Inflammatory macrophage treated with lipopolysaccharide for 4 hours (primary cell): Measurements from ENCODE around the gene PMM2.

ENCODE experiments used
- DNase-seq: peaks from one replicate; pipeline ENCODE4 v3.0.0-alpha.2; 2020

PMM2 gene

DNA sequence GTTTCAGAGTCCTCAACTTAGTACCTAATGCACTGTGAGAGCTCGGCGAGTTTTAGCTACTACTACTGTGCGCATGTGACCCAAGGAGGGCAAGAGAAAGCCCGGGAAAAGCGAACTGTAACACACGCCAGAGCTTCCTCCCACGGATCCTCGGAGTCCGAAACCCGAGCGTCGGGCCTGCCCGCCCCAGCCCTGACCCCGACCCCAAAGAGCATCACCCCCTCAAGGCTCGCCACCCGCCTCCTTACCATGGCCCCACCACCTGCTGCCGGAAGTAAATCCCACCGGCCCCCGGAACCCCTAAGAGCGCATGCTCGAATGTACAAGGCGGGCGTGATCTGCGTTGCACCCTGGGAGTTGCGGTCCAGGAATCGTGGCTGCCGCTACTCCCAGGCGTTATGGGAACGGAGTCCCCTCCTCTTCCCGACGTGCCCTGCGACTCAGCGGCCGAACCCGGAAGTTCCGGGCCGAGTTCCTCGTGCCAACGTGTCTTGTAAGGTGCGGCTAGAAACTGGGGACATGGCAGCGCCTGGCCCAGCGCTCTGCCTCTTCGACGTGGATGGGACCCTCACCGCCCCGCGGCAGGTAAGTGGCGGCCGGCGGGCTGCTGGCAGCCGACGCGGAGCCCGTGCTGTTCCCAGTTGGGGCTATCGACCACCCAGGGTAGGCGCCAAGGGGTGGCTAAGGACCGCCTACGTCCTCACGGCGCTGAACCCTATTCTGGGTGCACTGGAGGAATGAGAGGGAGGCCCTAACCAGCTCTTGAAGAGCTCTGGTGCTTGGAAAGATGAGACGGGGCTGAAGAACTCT, at the start of gene PMM2, which contains the start of gene TMEM186:
Gene PMM2 (plus strand): TSS at position 476 of the 810 bp plus-strand sequence. CDS start 44 bp downstream, at position 520.
Gene TMEM186 (minus strand): TSS at position 276 of the 810 bp plus-strand sequence. CDS start 25 bp downstream, at position 251.
- DNase-seq, result peak; percentile 98

DNA sequence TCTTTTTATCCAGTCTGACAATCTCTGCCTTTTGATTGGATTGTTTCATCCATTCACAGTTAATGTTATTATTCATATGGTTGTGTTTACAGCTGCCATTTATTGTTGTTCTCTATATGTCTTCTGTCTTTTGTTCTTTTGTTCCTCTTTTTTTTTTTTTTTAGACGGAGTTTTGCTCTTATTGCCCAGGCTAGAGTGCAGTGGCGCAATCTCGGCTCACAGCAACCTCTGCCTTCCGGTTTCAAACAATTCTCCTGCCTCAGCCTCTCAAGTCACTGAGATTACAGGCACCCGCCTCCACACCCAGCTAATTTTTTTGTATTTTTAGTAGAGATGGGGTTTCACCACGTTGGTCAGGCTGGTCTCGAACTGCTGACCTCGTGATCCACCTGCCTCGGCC, 48.7 kb upstream of the PMM2 start:
- peak; percentile 58 for DNase-seq

DNA sequence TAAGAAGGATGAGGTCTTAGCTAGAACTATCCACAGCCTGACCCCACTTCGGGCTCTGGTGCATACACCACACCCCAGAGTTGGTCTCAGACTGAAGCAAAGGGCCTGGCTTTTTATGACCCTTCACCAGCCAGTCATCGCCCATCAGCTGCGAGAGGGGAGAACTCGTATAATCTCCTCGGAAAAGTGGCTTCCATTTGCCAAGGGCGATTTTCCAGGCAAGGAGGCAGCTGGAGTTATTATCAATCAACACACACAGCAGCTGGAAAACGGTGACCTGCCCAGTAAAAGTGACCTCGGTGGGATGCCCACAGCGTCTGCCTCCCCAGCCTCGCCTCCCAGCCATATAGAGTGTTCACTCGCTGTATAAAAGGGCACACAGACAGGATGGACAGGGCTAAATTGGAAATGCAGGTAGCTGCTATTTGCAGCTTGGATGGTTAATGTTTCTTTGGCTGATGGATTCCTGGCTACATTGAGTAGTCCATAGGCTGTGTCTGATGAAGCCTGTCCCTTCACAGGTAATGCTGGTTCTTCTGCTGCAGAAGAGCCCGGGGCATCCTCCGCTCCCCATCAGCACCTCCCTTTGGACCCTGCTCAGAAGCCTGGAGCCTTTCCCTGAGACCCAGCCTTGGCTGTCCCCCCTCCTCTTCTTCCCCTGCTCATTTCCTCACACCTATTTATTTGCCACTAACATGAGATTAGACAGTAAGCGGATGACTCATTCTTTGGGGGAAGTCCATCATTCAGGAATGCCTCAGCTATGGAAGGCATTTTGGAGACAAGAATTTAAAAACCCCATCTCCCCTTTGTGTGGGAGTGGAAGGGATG, 45.9 kb upstream of the PMM2 start:
- DNase-seq, result peak; percentile 17

DNA sequence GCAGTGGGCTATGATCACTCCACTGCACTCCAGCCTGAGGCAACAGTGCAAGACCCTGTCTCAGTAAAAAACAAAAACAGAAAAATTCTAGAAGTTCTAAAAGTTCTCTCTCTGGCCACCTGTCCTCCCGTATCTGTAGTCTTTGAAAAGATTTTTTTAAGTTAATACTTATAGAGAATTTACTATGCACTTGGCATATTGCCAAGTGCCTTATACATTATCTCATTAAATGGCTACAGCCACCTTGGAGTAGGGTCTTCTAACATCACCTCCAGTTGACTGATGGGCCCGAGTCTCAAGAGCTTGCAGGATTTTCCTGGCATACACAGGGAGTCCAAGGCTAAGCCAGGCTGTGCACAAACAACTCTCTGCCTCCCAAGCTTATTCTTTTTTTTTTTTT, 44.9 kb upstream of the PMM2 start:
- no peak for DNase-seq

DNA sequence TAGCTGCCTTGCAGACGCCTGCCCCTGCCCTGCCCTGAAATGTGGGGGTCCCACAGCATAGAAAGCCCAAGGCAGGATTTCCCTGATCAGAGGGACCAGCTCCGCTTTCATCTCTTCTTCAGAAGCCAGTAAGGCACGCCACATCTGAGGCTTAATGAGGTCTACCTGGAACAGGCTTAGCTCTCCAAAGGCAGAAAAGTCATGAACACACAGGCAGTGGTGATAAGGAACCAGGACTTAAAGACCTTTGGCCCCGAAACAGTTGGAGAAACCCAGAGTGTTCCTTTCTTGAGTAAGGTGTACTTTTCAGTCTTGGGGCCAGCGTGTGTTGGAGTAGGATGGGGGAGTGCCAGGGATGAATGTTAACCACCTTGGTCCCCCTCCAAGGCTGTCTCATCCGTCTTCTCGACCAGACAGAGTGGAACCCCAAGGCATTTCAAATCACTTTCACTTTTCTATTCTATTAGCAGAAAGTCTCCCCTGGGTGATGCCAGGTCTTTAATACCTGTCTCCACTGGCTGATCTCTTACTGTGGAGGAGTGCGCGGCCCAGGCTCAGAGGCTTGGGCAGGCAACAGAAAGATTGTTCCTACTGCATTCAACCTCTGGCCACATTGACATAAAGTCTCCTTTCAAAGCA, 44.1 kb upstream of the PMM2 start:
- no peak for DNase-seq

DNA sequence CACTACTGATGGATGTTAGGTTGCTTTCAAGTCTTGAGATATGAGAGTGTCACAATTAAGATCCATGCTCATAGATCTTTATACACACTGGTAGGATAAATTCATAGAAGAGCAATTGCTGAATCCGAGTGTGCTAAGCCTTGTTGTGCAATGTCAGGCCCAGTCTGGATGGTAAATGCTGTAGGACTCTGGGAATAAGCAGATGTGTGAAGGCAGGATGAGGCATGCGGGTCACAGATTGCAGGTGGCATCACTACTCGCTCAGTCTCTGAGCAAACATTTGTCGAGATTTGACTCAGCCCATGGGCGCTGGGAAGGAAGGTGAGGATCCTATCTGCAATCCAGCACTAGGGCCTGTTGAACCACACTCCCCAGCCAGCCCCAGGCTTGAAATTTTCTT, 40.9 kb upstream of the PMM2 start:
- no peak for DNase-seq

DNA sequence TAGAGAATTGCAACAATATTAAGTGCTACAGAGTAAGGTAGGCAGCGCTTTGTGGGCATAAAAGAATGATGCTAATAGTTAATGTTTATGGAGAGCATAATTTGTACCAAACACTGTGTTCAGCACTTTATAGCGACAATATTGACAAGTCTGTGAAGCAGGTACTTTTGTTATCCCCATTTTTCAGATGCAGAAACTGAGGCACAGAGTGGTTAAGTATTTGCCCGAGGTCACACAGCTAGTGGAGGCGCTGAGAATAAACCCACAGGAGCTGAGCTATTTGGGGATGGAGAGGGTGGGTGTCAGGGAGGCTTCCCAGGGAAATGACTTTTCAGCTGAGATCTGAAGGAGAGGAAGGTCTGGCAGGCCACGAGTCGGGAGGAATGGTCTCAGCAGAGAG, 39.6 kb upstream of the PMM2 start:
- DNase-seq, result no peak

DNA sequence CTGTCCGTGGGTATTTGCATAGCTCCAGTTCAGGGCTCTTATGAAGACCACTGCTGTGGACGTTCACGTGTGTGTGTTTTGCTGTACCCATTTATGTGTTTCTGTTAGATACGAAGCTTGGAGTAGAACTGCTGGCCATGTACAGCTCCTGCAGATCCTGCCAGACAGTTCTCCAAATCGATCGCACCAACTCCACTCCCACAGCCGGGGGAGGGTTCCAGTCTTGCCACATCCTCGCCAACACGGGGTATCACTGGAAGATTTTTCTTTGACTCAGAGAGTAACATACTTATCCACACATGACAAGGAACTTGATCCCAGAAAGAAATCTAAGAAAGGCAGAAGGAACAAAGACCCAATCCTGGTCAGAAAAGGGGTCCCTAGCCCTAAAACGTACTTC, 37.6 kb upstream of the PMM2 start:
- no peak for DNase-seq

DNA sequence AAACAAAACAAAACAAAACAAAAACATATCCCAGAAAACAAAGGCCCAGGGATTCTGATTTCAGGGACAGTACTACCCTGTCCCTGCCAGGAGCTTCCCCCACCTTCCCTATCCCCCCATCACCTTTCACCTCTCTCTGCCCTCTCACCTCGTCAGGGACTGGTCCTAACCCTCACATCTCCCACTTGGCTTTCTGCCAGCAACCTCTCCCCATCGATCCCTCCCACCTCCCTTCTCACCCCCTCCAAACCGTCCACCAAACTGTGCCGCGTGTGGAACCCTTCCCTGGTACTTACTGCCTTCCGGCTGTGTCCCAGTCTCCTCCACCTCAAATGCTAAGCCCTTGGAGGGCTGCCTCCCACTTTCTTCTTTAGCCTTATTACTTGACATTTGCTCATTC, 36.6 kb upstream of the PMM2 start:
- DNase-seq, result no peak

DNA sequence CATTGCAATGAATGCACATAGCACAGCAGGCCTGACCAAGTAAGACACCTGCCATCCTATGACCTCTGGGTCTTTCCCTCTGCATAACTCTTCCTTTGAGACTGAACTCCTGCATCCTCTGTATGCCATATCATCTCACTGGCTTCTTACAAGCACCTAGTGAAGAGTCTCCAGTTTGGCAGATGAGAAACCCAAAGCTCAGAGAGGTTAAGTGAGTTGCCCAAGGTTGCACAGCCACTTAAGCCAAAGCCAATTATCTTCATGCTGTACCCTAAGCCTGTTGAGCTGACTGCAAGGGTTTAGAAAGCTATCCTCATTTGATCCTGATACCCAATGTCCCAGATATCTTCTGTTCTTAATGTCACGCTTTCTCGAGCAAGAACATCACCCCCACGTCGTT, 35.4 kb upstream of the PMM2 start:
- DNase-seq, result no peak

DNA sequence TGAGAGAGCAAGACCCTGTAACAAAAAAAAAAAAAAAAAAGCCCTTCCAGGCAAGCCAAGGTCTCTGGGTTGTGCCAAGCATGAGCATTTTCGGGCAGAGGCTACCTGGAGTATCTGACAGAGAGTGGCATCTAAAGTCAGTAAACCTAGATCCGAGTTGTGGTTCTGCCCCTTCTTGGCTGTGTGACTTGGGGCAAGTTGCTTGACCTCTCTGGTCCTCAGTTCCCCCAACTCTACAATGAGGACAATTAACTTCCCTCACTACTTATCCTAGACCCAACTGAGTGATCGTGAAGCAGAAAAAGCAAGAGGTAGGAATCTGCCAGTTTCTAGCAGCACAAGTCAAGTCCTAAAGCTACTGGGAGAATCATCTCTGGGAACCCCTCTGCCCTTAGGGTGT, 34.6 kb upstream of the PMM2 start:
- DNase-seq, result no peak

DNA sequence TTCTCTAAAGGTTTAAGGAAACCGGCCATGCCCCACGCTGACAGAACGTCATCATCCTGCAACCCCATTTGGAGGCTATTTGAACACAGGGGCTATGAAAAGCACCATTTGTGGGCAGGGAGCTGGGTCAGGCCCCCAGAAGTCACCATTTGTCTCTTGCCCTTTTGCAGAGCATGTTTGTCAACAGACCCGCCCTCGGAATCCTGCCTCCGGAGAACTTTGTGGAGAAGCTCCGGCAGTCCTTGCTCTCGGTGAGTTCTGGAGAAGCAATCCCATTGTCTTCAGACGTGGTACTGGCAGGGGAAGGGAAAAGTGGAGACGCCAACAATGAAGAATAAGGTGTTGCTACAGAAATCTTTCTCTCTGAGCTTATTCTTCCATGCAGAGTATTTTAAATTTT, 33.7 kb upstream of the PMM2 start:
- no peak for DNase-seq

DNA sequence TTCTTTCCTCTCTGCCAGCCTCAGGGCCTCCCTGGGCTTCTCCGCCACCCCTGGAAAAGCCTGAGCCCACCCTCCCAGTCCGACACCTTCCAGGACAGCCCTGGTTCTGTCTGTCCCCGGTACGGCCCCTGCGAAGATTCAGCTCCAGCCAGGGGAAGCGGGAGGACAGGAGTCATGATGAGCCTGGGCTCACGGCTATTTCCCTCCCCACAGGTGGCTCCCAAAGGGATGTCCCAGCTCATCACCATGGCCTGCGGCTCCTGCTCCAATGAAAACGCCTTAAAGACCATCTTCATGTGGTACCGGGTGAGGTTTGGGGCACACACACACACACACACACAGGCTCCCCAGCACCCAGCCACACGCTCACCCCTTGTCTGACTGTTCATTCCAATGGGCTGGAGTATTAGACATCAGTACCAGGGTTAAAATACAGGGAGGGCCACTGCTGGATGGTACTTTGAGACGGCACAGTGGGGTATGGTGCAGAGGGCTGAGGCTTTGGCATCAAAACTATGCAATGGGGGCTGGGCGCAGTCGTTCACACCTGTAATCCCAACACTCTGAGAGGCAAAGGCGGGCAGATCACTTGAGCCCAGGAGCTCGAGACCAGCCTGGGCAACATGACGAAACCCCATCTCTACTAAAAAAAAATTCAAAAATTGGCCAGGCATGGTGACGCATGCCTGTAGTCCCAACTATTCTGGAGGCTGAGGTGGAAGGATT, 33.0 kb upstream of the PMM2 start:
- no peak for DNase-seq

DNA sequence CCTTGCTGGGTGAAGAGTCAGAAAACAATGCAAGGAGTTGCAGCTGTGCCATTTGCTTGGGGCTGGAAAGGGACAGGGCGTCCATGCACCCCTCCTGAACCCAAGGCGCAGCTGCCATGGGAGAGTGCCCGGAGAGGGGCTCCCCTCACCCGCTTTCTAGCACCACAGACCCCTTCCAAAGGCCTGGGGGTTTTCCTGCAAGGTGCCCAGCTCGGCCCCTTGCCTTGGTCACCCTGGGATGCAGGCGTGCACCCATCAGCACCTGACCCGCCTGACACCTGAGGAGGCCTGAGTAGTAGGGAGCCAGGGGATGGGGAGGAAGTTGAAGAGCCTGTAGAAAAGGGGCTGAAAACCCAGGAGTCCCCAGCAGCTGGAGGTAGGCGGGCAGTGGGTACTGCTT, 30.5 kb upstream of the PMM2 start:
- DNase-seq, result no peak

DNA sequence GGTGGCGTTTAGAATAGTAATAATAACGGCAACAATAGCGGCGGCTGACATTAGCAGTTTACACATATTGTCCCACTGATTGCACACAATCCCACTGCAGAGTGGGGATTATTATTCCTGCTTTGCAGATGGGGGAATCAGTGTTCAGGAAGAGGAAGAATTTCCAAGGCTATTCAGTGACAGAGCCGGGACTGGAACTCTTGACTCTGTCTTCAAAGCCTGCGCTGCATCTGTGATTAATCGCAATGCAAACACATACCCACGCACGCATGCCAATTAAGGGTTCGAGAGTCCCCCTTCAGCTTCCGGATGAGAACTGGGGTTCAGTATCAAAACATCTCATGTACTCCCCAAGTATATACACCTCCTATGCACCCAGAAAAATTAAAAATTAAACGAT, 29.4 kb upstream of the PMM2 start:
- DNase-seq, result no peak

DNA sequence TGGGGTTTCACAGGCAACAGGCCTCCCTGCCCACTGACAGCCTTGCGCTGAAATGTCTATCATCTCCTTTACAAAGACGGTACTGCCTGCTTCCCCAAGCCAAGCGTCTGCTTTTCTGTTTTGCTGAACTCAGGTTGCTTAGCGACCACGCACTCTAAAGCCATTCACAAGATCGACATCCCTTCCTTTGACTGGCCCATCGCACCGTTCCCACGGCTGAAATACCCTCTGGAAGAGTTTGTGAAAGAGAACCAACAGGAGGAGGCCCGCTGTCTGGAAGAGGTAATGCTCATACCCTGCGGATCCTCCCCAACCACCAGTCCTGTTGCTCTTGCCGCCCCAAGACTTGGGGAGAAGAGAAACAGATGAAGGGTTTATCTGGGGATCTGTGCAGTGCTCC, 28.9 kb upstream of the PMM2 start:
- no peak for DNase-seq

DNA sequence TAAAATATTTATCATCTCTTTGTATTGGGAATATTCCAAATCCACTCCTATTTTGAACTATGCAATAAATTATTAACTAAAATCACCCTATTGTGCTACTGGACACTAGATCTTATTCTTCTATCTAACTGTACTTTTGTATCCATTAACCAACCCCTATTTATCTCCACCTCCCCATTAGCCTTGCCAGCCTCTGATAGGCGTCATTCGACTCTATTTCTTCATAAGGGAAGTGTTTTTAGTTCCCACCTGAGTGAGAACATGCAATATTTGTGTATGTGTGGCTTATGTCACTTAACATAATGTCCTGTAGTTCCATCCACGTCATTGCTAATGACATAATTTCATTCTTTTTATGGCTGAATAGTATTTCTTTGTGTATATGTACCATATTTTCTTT, 24.1 kb upstream of the PMM2 start:
- no peak for DNase-seq

DNA sequence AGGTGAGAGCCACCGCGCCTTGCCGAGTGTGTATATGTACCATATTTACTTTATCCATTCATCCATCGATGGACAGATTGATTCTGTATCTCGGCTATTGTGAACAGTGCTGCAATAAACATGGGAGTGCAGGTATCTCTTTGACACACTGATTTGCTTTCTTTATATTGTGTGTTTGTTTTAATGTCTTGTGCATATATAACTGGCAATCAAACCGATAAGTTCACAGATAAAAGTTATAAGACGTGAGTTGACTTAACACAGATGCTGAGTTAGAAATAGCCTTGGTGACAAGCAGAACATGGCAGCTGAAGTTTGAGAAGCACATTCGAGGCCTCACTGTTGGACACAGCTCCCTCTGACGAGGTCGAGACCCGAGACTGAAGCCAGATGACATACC, 23.4 kb upstream of the PMM2 start:
- DNase-seq, result no peak

DNA sequence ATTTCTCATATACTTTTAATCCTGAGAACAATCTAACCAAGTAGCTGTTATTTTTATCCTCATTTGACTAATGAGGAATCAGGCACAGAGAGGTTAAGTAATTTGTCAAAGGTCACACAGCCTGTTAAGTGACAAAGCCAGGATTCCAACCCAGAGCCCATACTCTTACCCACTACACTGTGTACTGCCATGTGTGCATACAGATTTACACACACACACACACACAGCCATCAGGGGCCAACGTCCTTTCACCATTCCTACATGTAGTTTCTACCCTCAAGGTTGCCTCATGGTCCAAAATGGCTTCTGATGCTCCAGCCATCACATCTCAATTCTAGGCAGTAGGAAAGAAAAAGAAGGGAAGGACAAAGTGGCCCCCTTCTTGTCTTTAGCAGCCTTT, 22.3 kb upstream of the PMM2 start:
- DNase-seq, result no peak

DNA sequence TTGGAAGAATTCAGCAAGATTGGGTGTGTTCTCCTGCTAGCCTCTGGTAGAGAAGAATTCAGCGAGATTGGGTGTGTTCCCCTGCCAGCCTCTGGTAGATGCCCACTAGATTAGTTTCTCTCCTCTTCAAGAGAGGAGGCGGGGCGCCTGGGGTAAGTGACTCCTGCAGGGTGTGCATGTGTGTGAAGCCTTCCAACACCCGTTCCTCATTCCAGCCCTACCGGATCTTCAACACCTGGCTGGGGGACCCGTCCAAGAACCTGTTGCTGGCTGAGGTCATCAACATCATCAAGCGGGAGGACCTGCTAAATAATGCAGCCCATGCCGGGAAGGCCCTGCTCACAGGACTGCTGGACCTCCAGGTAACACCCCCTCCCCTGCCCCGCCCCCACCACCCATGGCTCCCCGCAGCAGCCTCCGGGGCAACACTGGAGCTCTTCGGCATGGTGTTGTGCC, 21.5 kb upstream of the PMM2 start:
- DNase-seq, result no peak

DNA sequence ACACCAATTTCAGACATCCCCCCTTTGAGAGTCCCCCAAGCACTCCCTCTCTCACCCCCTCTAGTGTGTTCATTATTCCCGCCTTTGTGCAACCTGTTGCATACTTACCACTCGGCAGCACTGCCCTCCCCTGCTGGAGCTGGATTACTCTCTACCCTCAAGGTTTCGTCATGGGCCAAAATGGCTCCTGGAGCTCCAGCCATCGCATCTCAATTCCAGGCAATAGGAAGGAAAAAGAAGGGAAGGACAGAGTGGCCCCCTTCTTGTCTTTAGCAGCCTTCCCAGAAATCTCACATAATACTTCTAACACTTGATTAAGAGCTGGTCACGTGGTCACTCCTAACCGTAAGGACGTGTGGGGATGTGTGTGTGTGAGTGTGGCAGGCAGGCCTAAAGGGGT, 20.4 kb upstream of the PMM2 start:
- no peak for DNase-seq

DNA sequence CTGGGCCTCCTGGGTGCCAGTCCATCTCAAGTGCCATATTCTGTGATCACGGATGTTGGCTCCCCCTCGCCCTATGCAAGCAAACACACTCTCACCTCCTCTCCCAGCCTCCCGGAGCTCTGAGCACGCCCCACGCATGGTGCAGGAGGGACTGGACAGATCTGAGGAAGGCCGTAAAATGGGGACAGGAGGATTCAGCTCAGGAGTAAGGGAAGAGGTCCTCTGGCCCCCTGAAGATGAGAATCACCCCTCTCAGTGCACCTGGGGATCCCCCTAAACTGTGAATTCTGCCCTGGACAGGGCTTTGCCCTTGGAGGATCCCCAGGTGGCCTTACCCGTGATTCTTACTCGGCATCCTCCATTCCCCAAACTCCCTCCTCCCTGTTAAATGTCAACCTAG, 15.8 kb upstream of the PMM2 start:
- no peak for DNase-seq

DNA sequence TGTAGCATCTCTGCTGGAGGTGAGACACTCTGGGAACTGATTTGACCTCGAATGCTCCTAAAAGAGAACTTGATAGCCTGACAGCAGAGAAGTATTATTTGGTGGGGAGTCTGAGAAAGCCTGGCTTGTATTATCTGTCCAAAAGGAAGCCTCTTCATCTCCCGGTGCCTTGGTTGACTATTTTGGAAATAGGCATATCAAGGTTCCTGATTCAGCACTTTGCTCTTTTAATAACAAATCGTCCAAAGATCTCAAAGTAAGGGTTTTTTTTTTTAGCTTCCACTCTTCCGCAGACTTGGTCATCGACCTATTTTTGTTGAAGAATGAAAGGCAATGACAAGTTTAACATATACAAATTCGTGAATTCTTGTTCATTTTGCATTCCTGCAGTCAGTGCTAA, 15.0 kb upstream of the PMM2 start:
- no peak for DNase-seq
